NCI-H82 (cell line): Measurements from ENCODE around the gene YOD1.

Source experiments
- DNase-seq: peaks from one replicate; lab custom pipeline; 2025; lab: John Stamatoyannopoulos, UW

Gene YOD1

DNA sequence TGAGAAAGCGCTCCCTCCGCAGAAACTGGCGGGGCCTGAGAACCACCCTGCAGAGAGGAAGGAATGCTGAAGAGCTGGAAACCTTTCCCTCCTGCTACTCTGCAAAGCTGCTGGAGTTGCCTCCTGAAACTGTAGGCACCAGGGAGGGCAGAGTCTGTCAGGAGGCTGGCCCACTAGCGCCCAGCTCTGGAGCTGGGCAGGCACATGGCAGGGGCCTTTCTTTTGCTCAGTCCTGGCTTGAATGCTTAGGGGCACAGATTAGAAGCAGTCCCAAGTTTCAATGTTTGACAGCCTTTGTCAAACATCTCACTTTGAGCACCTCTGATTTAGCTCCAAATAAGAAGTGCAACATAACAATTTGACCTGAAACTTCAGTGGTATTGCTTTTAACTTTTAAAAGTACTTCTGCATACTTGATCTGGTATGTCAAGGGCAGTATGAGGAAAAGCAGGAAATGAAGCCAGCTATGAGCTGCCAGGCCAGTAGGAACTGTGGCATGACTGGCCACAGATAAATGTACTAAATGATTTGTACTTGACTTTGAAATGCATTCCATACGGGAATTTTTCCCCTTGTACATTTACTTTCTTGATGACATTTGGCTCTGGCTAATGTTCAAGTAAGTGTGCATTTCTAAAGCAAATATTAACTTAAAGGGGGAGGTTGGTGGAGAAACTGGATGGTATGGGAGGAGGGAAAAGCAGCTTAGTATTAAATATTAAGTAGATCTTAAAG lies 25.7 kb downstream of the YOD1 start:
- no peak for DNase-seq

DNA sequence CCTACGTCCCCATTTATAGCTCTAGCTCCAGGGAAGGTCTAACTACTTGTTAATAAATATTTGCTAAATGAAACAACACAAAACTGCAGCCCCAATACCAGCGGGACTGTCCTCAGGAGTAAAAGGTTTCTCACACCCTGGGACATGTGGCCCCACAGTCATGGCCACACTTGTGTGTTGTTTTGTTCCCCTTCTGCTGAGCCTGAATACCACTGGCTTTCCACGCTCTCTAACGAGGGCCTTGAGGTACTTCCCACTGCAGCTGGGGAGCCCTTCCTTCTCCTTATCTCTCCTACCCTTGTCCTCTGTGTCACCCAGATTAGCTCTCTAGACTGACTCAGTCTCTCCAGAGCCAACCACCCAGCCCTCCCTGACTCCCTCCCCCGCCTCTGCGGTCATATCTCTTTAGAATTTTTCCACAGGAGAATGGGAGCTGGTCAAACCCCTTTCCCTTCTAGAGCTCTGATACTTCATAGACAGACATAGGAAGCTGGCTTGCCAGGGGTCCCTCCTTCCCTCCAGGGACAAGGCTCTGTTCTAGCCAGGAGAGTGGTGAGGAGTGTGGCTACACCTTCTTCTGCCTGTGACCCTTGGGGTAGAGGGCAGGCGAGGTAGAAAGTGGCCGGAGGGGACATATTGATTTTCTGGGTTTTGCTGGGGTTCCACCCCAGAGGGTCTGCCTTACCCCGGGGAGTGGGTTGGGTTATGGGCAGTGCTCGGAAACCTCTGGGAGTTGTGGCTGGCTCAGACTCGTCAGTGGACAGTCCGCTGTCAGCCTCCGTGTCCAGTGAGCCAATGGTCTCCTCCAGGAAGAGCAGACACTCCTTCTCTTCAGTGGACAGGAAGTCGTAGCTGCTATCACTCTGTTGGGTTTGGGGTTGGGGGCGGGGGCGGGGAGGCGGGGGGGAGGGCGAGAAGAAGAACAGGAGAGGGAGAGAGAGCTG lies 26.5 kb downstream of the YOD1 start:
- DNase-seq, result no peak

DNA sequence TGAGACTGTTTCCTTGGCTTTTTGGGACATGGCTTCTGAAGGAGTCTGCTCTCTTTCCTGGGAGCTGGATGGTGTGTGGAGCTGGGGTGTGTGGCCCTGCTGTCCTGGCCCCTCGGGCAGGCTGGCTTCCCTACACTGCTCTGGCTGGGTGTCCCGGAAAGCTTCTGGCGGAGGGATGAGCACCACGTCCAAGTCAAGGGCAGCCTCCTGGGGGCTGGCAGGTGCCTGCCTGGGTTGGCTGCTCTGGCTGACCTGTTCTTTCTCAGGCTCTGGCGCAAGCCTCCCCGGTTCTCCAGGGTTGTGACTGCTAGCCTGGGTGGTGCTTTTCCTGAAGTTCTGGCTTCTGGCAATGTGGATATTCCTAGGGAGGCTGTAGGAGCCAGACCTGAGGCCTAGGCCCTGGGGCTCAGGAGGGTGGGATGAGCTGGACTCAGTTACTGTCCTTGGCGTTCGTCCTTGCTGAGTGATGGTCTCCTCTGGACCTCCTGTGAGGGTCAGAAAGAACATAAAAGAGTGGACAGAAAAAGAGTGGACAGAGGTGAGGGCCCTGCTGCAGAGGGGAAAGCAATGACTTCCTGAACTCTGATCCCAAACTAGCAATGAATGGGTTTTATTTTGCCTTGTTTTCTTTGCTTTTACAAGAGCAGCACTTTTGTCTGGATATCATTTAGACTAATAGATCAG lies 27.9 kb downstream of the YOD1 start:
- no peak for DNase-seq

DNA sequence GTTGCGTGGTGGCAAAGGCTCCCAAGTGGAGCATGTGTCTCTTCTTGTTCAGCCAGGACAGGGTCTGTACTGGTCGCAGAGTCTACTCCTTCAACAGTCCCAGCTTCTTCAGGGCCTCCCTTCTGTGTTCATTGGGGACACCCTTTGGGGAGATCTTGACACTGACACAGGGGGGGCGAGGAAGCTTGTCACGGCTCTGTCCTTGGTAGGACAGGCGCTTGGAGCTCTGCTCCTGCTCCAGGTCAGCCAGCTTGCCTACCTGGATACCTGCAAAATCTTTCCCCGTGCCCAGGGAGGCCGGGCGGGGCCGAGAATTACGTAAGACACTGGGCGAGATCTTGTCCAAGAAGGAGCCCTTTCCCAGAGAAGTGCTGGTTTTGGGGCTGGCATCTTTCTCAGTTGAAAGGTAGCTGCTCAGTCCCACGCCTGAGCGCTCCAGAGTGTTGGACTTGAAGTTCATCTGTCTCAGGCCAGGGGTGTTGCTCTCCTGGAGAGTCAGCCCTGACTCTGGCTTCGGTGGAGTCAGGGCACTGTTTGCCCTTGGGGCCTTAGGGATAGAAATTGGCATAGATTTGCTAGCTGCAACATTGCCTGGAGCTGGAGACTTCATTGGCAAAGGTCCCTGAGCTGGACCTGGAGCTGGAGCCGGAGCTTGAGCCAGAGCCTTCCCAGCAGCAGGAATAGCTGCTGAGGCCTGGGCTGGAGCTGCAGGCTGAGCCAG lies 29.0 kb downstream of the YOD1 start:
- no peak for DNase-seq

DNA sequence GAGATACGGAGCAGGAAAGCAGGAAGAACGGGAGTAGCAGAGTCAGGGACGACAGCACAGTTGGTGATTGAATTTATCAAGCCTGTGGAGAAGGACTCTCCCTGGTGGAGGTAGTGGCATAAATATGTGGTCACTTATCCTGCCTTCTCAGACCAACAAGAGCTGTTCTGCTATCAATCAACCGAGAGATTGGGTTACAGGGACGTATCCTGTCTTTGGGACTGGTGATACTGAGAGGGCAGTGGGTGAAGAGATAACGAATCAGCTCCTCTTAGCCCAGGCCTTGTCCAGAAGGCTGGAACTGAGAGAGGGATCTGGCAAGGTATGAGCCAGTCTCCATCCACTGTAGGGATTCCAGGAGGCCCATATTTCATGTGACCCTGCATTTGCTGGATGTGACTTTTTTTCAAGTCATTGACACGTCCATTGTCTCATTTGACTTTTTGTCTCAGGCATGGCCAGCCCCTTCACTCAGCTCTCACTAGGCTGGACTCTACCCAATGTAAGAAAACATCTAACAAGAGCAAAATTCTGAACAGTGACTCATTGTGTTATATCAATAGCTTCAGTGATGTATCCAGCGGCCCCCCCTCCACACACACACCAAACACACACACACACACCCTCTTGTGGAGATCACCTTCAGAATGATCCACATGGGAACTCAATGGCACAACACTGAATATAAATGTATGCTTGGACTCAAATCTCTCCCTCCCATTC lies 29.7 kb downstream of the YOD1 start:
- no peak for DNase-seq

DNA sequence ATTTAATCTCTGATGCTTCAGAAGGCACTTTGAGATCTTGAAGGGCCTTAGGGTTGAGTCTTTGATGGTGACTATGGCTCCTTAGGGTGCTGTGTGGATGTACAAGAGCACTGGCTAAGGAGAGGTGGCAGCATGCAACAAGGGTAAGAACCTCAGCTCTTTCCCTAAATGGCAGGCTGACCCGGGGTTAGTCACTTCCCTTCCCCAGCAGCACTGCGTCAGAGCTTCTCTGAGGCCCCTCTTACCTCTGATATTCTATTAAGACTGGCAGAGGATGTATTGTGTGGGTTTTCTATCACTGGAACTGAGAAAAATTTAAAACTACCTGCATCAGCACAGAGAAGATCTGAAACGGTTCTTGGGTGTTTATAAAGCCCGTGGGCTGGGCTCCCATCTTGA lies 30.3 kb downstream of the YOD1 start:
- DNase-seq, result no peak

DNA sequence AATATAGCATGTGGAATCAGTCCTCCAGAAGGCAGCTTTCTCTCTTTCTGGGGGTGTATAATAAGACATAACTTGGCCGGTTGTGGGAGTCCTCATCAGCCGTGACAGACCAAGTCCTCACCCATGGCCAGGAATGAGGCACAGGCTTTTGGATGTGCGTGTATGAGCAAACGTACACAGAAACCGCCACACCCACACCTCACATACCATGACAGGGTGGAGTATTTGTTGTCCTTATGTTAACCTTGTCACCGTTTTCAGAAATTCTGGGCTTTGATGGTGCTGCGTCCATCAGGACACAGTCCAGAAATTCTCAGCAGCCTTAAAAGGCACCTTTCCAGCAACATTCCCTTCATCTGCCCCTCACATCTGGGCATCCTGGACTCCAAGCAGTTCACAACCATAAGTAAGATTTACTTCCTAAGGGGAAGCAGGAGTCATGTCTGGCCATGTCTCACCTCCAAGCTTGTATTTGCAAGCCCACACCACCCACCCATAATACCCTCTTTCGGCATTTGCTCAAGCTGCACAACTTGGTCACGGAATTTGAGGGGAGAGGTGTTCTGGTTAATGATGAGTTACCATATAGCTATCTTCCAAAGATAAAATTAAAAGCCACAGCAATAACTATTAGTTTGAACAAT lies 30.8 kb downstream of the YOD1 start:
- no peak for DNase-seq

DNA sequence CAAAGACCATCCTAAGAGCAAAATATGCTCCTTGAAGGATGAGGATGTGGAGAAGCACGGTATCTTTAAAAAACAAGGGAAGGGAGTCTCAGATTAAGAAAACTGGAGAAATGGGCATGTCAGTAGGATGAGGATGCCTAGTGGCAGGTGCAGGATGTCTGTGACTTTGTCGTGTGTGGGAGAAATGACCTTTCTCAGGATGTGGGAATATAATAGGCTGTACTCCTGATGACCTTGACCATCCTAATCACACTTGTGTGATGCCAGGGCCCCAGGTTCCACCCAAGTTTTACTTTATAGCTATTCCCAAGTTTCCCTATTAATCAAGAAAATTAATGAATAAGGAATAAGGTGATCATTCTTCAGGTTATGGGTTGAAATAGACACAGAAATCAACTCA lies 31.3 kb downstream of the YOD1 start:
- no peak for DNase-seq

DNA sequence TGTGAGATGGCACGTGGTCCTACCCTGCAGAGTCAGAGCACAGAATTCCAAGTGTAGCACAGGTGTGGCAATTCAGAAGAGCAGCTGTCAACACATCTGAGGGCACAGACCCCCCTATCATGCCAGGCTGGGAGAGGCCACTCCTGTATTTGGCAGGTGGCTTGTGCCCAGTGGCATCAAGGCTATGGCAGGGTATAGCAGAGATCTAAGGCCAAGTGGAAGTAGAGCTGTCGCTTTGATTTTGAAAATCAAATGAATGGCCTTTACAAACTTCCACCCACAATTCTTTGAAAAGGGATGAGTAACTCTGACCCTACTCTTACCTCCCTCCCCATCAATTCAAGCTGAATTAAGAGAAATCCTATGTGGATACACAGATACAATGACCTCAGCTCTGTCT lies 31.8 kb downstream of the YOD1 start:
- no peak for DNase-seq

DNA sequence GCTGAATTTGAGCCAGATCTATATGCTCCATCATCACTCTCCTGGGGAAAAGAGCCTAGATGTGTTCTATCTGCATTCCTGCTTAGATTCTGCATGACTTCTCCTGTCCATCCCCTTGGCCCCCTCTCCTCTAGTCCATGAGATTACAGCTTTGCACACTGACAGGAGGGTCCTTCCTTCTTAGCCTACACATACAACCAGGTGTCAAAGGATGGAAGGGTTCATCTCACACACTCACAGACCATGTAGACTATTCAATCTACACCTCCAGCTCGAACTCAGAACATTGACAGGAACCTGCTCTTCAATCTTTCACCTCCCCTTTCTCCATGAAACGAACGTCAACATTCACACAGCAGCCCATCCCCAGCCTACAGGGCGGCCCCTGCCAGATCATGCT lies 32.3 kb downstream of the YOD1 start:
- no peak for DNase-seq

DNA sequence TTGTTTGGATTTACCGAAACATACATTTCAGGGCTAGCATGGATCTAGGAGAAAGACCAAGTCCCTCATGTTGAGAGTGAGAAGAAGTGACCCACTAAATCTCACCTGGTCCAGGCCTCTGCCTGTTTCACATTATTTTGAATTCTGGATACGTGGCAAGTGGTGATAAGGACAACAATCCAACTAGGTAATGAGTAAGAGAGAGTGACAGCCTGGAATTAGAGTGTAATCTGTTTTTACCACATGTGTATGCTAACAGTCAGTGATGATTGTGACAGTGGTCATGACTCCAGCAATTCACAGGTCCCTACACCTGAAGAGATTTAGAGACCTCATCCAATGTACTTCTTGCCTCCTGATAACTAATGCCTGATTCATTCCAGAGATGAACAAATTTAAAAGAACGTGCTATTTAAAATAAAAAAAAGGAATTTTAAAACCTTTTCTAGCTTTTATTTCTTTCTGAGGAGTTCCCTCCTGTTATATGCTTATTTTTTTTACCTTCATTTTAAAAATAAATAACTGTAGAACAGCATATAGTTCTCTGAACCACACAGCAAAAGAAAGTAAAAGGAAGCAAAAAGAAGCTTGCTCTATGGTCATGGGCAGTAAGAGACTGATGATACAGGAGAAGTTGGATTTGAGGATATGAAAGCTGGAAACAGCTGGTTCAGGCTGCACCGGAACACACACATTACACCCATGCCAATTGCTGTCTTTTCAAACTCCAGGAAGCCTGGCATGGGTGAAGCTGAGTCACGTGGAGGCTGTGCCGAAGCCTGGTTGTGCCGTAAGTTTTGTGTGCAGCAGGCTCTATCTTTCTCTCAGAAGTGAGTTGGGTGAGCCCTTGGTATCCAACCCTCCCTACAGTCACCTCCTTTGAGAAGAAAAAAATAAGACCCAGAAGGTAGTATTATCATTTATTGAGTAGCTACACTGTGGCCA lies 33.1 kb downstream of the YOD1 start:
- no peak for DNase-seq

DNA sequence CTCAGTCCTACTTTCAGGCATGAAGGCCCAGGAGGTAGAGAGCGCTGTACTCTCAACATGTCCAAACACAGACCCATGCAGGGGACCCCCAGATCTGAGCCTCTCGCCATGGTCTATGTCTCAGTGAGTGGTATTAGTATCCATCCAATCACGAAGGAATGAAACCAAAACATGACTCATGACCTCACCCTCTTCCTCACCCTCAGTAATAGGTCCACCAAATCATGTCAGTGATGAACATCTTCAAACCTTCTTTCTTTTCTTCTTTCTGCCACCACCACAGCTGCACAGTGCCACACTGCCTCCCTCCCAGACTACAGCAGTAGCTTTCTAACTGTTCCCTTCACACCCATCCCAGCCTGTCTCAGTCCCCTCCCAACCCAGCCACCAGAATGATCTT lies 35.2 kb downstream of the YOD1 start:
- DNase-seq, result no peak

DNA sequence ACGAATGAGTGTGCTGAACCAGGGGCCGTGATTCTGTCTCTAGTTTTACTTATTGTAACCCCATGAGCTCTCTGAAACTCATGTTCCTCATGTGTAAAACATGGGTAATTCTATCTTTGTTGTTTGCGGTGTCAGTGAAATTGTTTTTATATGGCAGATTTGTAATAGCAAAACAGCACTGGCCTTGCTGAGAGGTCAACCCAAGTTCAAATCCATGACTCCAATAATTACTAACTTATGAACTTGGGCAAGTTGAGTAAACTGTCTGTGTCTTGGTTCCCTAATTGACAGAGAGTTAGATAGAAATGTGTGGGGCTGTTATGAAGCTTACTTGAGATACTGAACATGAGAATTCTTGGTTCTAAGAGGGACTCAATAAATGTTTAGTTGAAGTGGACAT lies 36.3 kb downstream of the YOD1 start:
- no peak for DNase-seq

DNA sequence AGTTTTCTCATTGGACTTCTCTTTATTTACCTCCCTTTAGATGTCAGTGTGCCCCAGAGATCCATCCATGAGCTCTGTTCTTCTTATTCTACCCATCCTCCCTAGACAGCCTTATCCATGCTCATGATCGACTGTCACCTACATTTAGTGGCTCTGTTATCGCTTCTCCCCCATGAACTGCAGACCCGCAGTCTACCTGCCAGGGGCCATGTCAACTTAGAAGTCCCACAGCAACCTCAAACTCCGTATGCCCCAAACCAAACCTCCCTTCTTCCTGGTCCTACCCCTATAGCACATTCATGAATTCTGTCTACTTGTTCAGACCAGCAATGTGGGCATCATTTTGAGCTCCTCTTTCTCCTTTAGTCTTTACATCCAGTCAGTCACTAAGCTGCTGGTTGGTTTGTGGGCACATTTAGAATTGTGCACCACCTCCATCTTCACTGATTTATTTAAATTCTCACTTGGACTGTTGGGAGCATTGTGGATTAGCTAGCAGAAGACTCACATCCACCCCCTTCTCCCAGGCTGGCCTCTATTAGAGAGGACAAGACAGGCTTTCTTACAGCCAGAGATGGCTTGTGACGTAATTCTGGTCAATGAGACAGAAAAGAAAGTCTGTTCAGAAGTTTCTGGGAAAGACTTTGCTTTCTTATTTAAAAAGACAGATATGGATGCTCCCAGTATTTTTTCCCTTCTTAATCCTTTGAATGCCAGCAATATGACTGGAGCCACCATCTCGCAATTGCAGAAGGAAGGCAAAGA lies 37.5 kb downstream of the YOD1 start:
- DNase-seq, result no peak

DNA sequence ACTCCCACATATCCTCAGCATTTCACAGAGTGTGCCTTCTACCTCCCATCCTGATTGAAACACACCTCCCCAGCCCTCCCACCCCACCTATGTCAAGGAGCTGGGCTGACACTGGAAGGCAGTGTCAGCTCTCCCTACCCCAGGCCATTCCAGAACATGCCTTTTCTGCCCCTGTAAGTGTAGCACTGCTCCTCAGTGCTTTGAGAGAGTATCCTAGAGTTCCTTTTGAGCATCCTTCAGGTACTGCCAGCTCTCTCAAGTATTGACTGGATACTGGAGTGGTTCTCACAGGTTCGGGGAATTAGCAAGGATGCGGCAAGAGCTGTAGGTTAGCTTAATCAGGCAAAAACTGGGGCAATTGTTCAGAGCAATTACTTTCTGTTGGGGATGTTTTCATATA lies 40.3 kb downstream of the YOD1 start:
- no peak for DNase-seq

DNA sequence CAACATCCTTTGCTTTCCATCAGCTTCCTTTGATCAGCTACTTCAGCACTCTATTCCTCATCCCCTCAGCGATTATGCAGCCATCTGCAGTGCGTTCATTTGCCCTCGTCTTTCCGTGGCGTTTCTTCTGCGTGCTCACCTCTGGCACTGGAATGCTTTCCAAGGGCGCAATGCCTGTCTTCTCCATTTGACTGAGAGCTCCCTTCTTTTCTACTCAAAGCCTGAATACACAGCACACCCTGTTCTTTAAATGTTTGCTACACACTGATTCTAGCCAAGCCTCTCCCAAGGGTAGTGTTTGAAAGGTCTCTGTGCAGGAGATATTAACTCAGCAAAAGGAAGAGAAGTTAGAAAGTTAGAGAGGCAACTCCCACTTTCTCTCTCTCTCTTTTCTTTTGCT lies 41.1 kb downstream of the YOD1 start:
- no peak for DNase-seq

DNA sequence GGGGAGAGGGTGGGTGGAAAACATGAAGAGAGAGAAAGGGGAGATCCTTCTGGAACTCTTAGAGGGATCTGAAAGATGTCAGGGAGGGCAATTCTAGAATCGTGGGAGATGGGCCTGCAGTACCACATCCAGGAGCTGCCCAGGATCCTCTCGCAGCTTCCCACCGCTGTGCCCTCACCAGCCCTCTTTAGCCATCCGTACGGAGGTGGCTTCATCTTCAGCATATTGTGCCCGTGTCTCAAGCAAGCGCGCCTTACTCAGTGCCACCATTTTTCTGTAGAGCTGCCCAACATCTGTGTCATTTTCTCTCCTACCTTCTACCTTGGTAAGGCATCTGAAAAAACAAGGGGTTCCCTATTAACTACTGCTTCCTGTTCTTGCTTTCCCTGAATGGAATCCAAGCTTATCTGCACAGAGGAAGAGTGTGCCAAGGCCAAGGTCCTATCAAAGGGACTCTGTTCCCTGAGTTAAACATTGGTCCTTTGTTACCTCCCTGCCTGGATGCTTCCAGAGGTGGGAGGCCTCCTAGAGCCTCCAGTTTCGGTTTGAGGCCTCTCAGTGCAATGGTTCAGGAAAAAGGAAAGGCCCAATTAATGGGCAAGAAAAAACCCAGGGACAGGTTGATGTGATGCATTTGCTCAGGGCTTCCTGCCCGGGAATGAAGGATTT lies 41.7 kb downstream of the YOD1 start:
- no peak for DNase-seq

DNA sequence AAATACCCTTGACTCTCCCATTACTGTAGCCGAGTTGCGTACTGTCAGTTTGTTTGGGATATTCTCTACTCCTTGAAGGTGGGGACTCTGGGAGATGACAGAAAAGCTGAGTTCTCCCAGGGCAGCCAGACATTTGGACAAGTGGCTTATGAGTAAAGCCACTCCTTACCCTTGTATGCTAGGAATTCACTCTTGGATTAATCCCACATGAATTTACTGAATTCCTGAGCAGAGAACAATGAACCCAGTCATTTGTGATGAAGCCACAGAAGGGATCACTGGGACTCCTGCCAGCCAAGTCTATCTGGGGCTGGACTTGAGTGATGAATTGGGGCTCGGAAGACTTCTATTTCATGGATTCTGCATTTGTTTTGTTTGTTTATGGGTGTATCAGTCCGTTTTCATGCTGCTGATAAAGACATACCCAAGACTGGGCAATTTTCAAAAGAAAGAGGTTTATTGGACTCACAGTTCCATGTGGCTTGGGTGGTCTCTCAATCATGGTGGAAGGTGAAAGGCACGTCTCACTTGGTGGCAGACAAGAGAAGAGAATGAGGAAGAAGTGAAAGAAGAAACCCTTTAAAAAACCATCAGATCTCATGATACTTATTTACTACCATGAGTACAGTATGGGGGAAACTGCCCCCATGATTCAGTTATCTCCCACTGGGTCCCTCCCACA lies 43.5 kb downstream of the YOD1 start:
- no peak for DNase-seq
